Measurements from ENCODE around the gene CXCL12.

Gene CXCL12

DNA sequence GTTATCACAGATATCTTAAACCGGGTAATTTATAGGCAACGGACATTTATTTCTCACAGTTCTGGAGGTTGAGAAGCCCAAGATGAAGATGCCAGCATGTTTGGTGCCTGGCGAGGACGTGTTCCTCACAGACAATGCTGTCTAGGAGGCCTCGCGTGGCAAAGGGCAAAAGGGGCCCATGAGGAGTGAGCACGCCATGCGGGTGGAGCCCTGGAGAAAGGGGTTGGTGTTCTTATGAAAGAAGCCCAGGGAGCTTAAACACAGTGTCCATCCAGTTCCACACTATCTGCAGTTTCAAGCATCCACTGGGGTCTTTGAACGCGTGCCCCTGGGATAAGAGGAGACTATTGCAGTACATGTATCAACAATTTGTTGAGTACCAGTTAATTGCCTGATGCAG, 51.4 kb downstream of the CXCL12 start:
- no peak for DNase-seq

DNA sequence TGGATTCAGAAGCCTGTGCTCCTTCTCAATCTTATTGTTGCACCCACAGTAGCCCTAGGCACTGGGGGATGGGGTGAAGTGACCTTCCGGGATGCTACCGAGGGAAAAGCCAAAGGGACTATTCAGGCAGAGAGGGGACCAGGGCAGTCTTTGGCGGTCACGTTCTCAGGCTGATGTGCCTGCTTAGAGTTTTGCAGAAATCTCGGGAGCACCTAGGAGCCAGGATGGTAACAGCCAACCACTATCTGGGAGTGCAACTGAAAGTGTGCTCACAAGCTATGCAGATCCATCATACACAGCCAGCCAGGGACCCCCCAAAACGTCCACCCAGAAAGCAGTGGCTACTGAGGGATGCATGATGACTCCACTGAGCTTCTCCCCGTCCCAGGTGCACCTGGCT, 52.4 kb downstream of the CXCL12 start:
- DNase-seq, result no peak

DNA sequence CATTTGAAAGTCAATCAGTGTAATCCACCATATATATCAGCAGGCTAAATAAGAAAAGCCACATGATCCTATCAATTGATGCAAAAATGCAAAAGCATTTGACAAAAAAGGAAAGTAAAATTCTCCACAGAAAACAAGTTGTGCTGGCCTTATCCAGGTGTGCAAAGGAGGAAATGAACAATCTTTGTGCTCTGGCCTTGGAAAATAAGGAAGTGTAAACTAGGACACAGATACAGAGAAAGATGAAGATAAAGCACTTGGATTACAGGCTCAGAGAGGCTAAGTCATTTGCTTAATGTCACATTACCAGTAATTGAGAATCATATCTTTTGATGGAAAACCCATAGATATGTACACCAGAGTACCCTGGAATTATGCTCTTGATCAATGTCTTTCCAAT, 54.5 kb downstream of the CXCL12 start:
- no peak for DNase-seq

DNA sequence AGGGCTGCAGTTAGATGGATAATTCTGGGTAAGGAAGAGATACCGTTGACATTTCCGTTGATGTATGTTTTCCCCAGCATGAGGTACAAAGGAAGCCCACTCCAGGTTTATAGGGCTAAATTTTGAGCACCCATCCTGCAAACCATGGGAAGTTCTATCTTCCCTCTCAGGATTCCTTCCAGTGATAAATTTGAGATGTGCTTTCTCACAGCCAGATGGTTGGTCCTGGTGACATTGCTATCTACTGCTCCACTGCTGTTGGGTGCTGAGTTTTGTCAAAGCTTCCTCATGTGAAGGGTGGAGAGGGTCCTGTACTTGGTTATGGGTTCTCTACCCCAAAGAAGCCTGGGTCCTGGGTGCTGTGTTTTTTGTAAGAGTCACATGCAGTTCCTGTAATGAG, 57.4 kb downstream of the CXCL12 start:
- no peak for DNase-seq

Data from bone marrow (tissue), 2 donors.